HUES6 (cell line): Measurements from ENCODE around the gene COL24A1.
"Not testable (repeated sequence)": the region's sequence is repeated elsewhere in the genome, so short reads cannot be mapped to it uniquely, and the experiment has no call there.

Experiments used
- H3K27ac ChIP-seq: 2 replicates; pipeline ENCODE4 v1.7.0; 2013; ENCODE audit warnings: low read depth, mild to moderate bottlenecking, low read length, inconsistent platforms
- H3K27me3 ChIP-seq: 2 replicates; pipeline ENCODE4 v1.6.1; 2013; ENCODE audit warnings: low read length; ENCODE audit not compliant: control insufficient read depth, insufficient read depth
- H3K36me3 ChIP-seq: 2 replicates; pipeline ENCODE4 v1.6.1; 2013; ENCODE audit warnings: low read length; ENCODE audit not compliant: control insufficient read depth, insufficient read depth
- H3K4me1 ChIP-seq: 2 replicates; pipeline ENCODE4 v1.6.1; 2013; ENCODE audit warnings: low read length; ENCODE audit not compliant: control insufficient read depth, insufficient read depth
- H3K4me3 ChIP-seq: 2 replicates; pipeline ENCODE4 v1.5.1; 2013; ENCODE audit warnings: low read depth, low read length
- H3K9ac ChIP-seq: one replicate; pipeline ENCODE4 v1.6.1; 2013; ENCODE audit warnings: mild to moderate bottlenecking, low read length
- H3K9me3 ChIP-seq: 2 replicates; pipeline ENCODE4 v1.6.1; 2013; ENCODE audit warnings: low read depth, low read length; ENCODE audit not compliant: control insufficient read depth, insufficient read depth

Gene COL24A1

GRCh38 chr1:85718678-85719340 is 437.8 kb downstream of the COL24A1 start:
- Histone ChIP-seq H3K9me3 (peaks cover 21% of the 10 kb centered on the region), H3K4me1 (no peaks in the 10 kb centered on the region), H3K9ac (no peak overlapping the region), H3K4me3 (no peak overlapping the region), H3K36me3 (no peaks in the 10 kb centered on the region), H3K27me3 (no peaks in the 10 kb centered on the region), H3K27ac (no peak overlapping the region)

GRCh38 chr1:85714418-85715114 is 442.0 kb downstream of the COL24A1 start:
- peaks cover 15% of the 10 kb centered on the region for H3K9me3 ChIP-seq
- H3K27me3 ChIP-seq, H3K4me1 ChIP-seq, H3K27ac ChIP-seq, H3K36me3 ChIP-seq, H3K9ac ChIP-seq, H3K4me3 ChIP-seq: not testable (repeated sequence)

DNA sequence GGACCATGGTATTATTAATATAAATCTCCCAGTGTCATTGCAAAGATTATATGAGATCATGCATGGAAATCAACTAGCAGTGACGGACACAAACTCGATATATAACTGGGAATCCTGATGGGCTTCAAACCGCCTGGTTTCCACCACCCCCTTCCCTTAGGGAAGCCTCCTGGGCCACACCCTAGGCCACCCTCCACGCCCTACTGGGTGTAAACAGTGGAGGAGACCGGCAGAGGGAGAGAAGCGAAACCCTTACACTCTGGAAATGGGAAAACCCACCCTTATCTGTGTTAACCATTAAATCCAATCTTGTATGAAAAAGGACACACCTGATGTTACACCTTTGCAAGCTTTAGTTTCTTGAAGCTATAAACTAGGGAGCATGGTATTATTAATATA is 447.7 kb downstream of the COL24A1 start:
- H3K4me1 ChIP-seq = peaks cover 12% of the 10 kb centered on the region
- peaks cover 6% of the 10 kb centered on the region for H3K9me3 ChIP-seq
- 0 out of 2 replicates have a peak overlapping the region, but pooled peaks have one; percentile 63 for H3K27ac ChIP-seq
- H3K9ac ChIP-seq = peak overlapping the region; percentile 80
- no peaks in the 10 kb centered on the region for H3K27me3 ChIP-seq
- peaks cover 23% of the 10 kb centered on the region for H3K36me3 ChIP-seq
- H3K4me3 ChIP-seq = peak overlapping the region; percentile 94

- H3K27me3 ChIP-seq = no peaks in the 10 kb centered on the region
- H3K4me1 ChIP-seq = peaks cover 12% of the 10 kb centered on the region
- H3K4me3 ChIP-seq = peak within 1 kb of the TSS; percentile 94
- no peaks in the 10 kb centered on the region for H3K9me3 ChIP-seq
- H3K9ac ChIP-seq = peak within 1 kb of the TSS; percentile 80
- H3K27ac ChIP-seq = 0 out of 2 replicates have a peak within 1 kb of the TSS, but pooled peaks have one; percentile 63
- H3K36me3 ChIP-seq = peaks cover 26% of the 10 kb centered on the region
Measured at GRCh38 chr1:85707990-85708828, 448.4 kb downstream of the COL24A1 start, which contains the start of gene ZNHIT6. TSS of gene ZNHIT6 (minus strand) at chr1:85708433. CDS start at chr1:85708284, 149 bp downstream.

DNA sequence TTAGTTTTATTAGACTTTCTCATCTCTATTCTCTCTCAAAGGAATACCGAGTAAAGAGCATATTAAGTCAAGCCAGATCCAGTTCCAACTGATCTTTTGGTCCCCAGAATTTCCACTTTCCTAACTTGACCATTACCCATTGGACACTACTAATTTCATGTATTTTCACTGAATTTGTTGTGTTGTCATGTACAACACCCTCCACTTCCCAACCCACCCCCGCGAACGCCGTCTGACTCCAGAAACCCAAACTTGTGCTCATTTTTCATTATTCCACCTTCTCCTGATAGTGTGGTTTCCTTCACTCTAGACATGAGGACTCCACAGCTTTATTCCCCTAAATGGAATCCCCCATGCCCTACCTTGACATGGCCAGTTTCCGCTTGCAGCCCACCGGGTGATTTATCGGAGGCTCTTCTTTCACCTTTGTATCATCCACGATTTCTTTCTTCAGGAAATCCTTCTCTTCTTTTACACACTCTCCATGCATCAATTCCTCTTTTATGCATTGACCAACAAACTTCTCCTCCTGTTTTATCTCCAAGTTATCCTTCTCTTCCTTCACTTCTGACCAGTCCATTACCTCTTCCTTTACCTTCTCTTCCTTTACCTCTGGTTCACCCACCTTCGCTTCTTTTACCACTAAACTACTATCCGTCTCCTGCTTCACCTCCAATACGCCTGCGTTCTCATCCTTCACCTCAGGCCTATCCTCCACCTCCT is 449.1 kb downstream of the COL24A1 start:
- no peaks in the 10 kb centered on the region for H3K9me3 ChIP-seq
- peaks cover 12% of the 10 kb centered on the region for H3K4me1 ChIP-seq
- peak overlapping the region; percentile 80 for H3K9ac ChIP-seq
- H3K27me3 ChIP-seq = no peaks in the 10 kb centered on the region
- peaks cover 32% of the 10 kb centered on the region for H3K36me3 ChIP-seq
- H3K27ac ChIP-seq = no peak overlapping the region
- H3K4me3 ChIP-seq = peak overlapping the region; percentile 94

DNA sequence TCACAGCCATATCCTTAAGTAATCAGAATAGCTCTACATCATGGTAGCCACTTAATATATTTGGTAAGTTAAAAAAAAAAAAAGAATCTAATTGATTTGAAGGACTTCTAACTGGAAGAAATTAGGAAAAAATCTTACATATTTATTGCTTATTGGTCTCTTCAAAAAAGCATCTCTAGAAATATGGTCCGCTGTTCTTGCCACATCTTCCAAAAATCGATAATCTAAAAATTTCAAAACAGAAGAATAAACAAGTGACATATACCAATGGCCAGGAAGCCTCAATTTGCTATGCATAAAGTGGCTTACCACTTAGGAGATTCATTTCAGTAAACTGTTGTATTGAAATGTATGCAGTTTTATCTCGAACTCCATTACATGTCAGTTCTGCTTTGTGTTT is 450.6 kb downstream of the COL24A1 start:
- H3K27ac ChIP-seq = no peak overlapping the region
- H3K4me1 ChIP-seq = peaks cover 12% of the 10 kb centered on the region
- peaks cover 47% of the 10 kb centered on the region for H3K36me3 ChIP-seq
- H3K27me3 ChIP-seq = no peaks in the 10 kb centered on the region
- no peak overlapping the region for H3K9ac ChIP-seq
- H3K4me3 ChIP-seq = no peak overlapping the region
- H3K9me3 ChIP-seq = no peaks in the 10 kb centered on the region

DNA sequence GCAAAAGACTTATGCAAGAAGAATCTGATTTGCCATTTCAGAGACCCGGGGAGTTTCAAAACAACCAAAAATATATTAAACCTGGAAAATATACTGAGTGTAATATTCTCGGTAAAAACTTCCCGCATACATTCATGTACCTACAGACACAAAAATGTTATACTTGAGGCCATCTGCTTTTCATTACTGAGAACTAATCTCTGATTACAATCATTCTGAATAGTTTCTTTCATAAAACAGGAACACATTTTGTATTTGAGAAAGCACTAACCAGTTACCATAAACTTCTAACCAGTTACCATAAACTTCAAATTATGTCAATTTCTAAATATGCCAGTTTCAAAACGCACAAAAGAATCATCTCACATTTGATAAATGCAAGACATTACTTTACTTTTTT is 456.1 kb downstream of the COL24A1 start:
- H3K9me3 ChIP-seq = no peaks in the 10 kb centered on the region
- H3K27me3 ChIP-seq = no peaks in the 10 kb centered on the region
- H3K9ac ChIP-seq = no peak overlapping the region
- no peak overlapping the region for H3K4me3 ChIP-seq
- no peaks in the 10 kb centered on the region for H3K4me1 ChIP-seq
- H3K36me3 ChIP-seq = peaks cover 57% of the 10 kb centered on the region
- H3K27ac ChIP-seq = no peak overlapping the region

DNA sequence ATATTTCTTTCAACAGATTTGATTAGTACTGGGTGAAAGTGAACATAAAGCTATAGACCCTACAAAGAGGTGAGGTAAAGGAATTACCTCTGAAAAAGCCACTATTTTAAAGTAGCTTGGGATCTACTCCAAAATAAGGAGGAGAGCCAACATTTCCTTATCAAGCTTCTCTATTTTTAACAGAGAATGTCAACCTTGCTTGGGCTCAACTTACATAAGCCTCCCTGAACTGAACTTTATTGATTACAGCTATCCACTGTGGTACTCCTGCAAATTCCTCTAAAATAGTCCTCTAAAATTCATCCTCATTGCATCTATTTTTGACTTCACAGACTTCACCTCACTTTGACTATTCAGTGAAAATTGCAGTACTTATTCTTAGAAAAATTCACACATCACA is 458.7 kb downstream of the COL24A1 start:
- Histone ChIP-seq H3K4me1 (no peaks in the 10 kb centered on the region), H3K9me3 (no peaks in the 10 kb centered on the region), H3K36me3 (peaks cover 37% of the 10 kb centered on the region), H3K9ac (no peak overlapping the region), H3K27me3 (no peaks in the 10 kb centered on the region), H3K27ac (no peak overlapping the region), H3K4me3 (no peak overlapping the region)

- Histone ChIP-seq H3K9me3 (no peaks in the 10 kb centered on the region), H3K27me3 (no peaks in the 10 kb centered on the region), H3K9ac (no peak overlapping the region), H3K36me3 (peaks cover 9% of the 10 kb centered on the region), H3K4me3 (no peak overlapping the region), H3K4me1 (no peaks in the 10 kb centered on the region), H3K27ac (0 out of 2 replicates have a peak overlapping the region, but pooled peaks have one; percentile 41)
Measured at GRCh38 chr1:85692730-85693314, 463.8 kb downstream of the COL24A1 start.

DNA sequence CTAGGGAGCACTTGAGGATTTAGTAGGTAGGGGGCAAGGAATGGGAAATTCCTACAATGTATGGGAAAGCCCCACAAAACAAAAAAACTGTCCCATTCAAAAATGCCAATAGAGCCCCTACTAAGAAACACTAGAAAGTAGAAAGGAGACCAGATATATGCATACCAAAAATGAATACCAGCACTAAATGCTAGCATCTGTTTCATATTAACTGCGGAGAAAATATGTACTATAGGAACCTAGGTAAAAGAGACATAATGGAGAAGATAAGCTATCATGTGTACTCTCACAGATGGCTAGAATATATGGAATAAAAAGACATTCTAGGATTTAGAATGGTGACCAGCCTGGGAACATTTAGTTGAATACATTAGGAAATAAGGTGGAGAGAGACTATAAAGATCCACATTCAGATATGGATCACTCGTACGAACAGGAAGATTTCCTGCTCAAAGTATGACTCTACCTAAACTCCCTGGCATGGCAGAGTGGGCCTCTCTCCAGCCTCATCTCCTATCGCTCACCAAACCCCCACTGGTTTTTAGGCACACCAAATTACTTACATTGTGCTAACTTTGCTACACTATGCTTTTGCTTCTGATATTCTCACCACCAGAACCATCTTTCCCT is 466.7 kb downstream of the COL24A1 start:
- Histone ChIP-seq H3K27ac (no peak overlapping the region), H3K9ac (no peak overlapping the region), H3K4me3 (no peak overlapping the region), H3K36me3 (peaks cover 9% of the 10 kb centered on the region), H3K9me3 (no peaks in the 10 kb centered on the region), H3K27me3 (no peaks in the 10 kb centered on the region), H3K4me1 (no peaks in the 10 kb centered on the region)
